DOHH2 (cell line): ENCODE measurements around the gene MYOZ2.

Experiments used
- H3F3A ChIP-seq: fragments of 200-600 bp; sonication (generic), shearing (Covaris generic); 2 replicates; pipeline ENCODE4 v1.6.0; 2016; ENCODE audit warnings: antibody characterized with exemption, mild to moderate bottlenecking; ENCODE audit not compliant: control insufficient read depth, insufficient read depth
- H3K27ac ChIP-seq: fragments of 200-600 bp; sonication (generic); 2 replicates; pipeline ENCODE4 v1.5.1; 2014; ENCODE audit warnings: low read depth, mild to moderate bottlenecking, low read length, moderate library complexity
- H3K27me3 ChIP-seq: fragments of 200-600 bp; sonication (generic); 2 replicates; pipeline ENCODE4 v1.6.1; 2014; ENCODE audit warnings: mild to moderate bottlenecking, low read length, mixed read lengths; ENCODE audit not compliant: control insufficient read depth
- H3K36me3 ChIP-seq: fragments of 200-600 bp; sonication (generic); 2 replicates; pipeline ENCODE4 v1.6.1; 2014; ENCODE audit warnings: mild to moderate bottlenecking, low read length, moderate library complexity, mixed read lengths; ENCODE audit not compliant: control insufficient read depth
- H3K4me1 ChIP-seq: fragments of 200-600 bp; sonication (generic); 2 replicates; pipeline ENCODE4 v1.6.1; 2014; ENCODE audit warnings: mild to moderate bottlenecking, low read length, mixed read lengths; ENCODE audit not compliant: control insufficient read depth
- H3K4me2 ChIP-seq: fragments of 200-600 bp; sonication (generic); 2 replicates; pipeline ENCODE4 v1.6.0; 2014; ENCODE audit warnings: mild to moderate bottlenecking, low read length, moderate library complexity
- H3K4me3 ChIP-seq: fragments of 200-600 bp; sonication (generic); 2 replicates; pipeline ENCODE4 v1.5.1; 2014; ENCODE audit warnings: mild to moderate bottlenecking, low read length, mixed read lengths
- H3K79me2 ChIP-seq: fragments of 200-600 bp; sonication (generic); 2 replicates; pipeline ENCODE4 v1.6.1; 2014; ENCODE audit warnings: mild to moderate bottlenecking, low read length, mixed read lengths; ENCODE audit not compliant: control insufficient read depth
- H3K9me2 ChIP-seq: fragments of 200-600 bp; sonication (generic); replicated peaks from 2 replicates; pipeline ENCODE4 v1.6.1; 2014; ENCODE audit warnings: mild to moderate bottlenecking, low read length, mixed read lengths; ENCODE audit not compliant: control insufficient read depth
- H3K9me3 ChIP-seq: fragments of 200-600 bp; sonication (generic); 2 replicates; pipeline ENCODE4 v1.6.1; 2014; ENCODE audit warnings: antibody characterized with exemption, low read length, mixed read lengths; ENCODE audit not compliant: control insufficient read depth, insufficient read depth
- H4K20me1 ChIP-seq: fragments of 200-600 bp; sonication (generic); 2 replicates; pipeline ENCODE4 v1.6.0; 2014; ENCODE audit warnings: low read depth, mild to moderate bottlenecking, antibody characterized with exemption, low read length, moderate library complexity; ENCODE audit not compliant: control insufficient read depth, insufficient read depth
- CTCF ChIP-seq: fragments of 200-600 bp; sonication (generic); IDR thresholded peaks from one replicate; pipeline ENCODE4 v1.5.1; 2014; ENCODE audit warnings: antibody characterized with exemption, mild to moderate bottlenecking, low read depth, low read length; ENCODE audit not compliant: poor library complexity, severe bottlenecking
- EZH2phosphoT487 ChIP-seq: fragments of 200-600 bp; sonication (generic); IDR thresholded peaks from 2 replicates; pipeline ENCODE4 v1.6.1; 2017; ENCODE audit warnings: borderline replicate concordance, mild to moderate bottlenecking, antibody characterized with exemption, low read length, moderate library complexity, mixed read lengths

Gene MYOZ2

DNA sequence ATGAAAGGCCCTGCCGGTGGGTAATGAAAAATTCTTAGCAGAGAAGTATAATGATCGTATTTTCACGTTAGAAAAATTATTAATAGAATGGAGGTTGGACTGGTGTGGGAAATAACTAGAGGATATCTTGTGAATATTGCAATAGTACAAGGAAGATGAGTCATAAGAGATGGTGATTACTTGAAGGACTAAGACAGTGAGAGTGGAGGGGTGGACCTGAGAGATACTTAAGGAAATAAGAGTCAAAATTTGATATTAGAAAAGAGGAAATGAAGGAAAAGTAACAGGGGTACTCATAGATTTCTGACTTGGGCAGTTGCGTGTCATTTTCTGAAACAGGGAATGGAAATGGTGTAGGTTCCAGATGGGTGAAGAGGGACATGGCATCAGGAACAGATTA lies 75.1 kb downstream of the MYOZ2 start:
- Histone ChIP-seq H3K79me2 (peaks cover 51% of the 10 kb centered on the region), H3K4me2 (peak overlapping the region; percentile 56), H3F3A (peaks cover 29% of the 10 kb centered on the region), H3K4me3 (peak overlapping the region; percentile 98), H4K20me1 (peaks cover 3% of the 10 kb centered on the region; the same call in 1 of the 2 replicates), H3K9me2 (no peaks in the 10 kb centered on the region), H3K27ac (0 out of 2 replicates have a peak overlapping the region, but pooled peaks have one; percentile 71), H3K9me3 (no peaks in the 10 kb centered on the region), H3K4me1 (peaks cover 66% of the 10 kb centered on the region), H3K36me3 (peaks cover 39% of the 10 kb centered on the region), H3K27me3 (no peaks in the 10 kb centered on the region)
- TF ChIP-seq EZH2phosphoT487 (no peak), CTCF (no peak)

GRCh38 chr4:119211867-119212233 lies 76.2 kb downstream of the MYOZ2 start:
- Histone ChIP-seq H3K27ac (peak overlapping the region; percentile 71), H3K4me3 (peak overlapping the region; percentile 98), H3K4me2 (peak overlapping the region; percentile 56), H3F3A (peaks cover 22% of the 10 kb centered on the region), H3K4me1 (peaks cover 65% of the 10 kb centered on the region), H3K9me3 (no peaks in the 10 kb centered on the region), H4K20me1 (peaks cover 3% of the 10 kb centered on the region; the same call in 1 of the 2 replicates), H3K79me2 (peaks cover 62% of the 10 kb centered on the region), H3K27me3 (no peaks in the 10 kb centered on the region), H3K9me2 (no peaks in the 10 kb centered on the region), H3K36me3 (peaks cover 50% of the 10 kb centered on the region)
- TF ChIP-seq EZH2phosphoT487 (no peak), CTCF (no peak)

DNA sequence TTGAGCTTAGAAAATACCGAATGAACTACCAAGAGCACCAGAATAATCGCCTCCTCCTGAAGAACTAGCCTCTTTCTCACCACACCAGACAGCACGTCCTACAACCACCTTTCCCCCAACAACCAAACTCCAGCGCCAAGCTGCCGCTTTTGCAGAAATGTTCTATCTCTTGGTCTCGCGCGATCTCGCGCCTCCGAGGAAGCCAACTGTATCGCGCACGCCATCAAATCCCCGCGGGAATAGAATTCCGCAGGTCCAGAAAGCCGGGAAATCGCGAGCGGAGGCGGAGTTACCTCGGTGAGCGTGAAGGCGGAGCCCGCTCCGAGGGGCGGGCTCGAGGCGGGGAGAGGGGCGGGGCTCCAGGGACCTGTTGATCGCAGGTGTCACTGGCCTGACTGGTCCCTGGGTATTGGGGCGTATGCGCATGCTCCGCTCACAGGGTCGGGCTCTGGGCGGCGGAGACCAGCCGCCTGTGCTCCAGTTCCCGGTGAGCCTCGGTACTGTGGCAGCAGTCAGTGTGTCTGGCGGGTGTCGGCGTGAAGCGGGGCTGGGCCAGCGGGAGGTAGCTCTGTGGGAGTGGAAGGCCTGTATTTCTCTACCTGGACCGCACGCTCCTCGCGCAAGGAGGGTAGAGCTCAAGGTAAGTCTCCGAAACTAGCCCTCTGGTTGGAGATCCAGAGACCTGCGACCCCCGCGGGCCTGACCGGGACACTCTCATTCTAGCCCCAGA lies 76.8 kb downstream of the MYOZ2 start, which contains the start of gene USP53:
USP53 (plus strand) TSS at position 480 of the 730 bp plus-strand sequence. CDS start 27,047 bp downstream, outside the sequence.
- H3K4me1 ChIP-seq: peaks cover 65% of the 10 kb centered on the region
- TF ChIP-seq EZH2phosphoT487: no peak
- TF ChIP-seq CTCF: no peak
- peaks cover 56% of the 10 kb centered on the region for H3K36me3 ChIP-seq
- no peaks in the 10 kb centered on the region for H3K27me3 ChIP-seq
- H3K9me2 ChIP-seq: no peaks in the 10 kb centered on the region
- H3K4me3 ChIP-seq: peak within 1 kb of the TSS; percentile 98
- peaks cover 67% of the 10 kb centered on the region for H3K79me2 ChIP-seq
- H3F3A ChIP-seq: peaks cover 20% of the 10 kb centered on the region; the same call in 1 of the 2 replicates
- H4K20me1 ChIP-seq: peaks cover 3% of the 10 kb centered on the region; the same call in 1 of the 2 replicates
- peak within 1 kb of the TSS; percentile 61 for H3K4me2 ChIP-seq
- no peaks in the 10 kb centered on the region for H3K9me3 ChIP-seq
- H3K27ac ChIP-seq: peak within 1 kb of the TSS; percentile 71
